HCEC 1CT (cell line): ENCODE measurements around the gene CRY2.
"Not testable (repeated sequence)": the region's sequence is repeated elsewhere in the genome, so short reads cannot be mapped to it uniquely, and the experiment has no call there.

Experiments
- DNase-seq: peaks from one replicate; pipeline ENCODE4 v3.0.0-alpha.2; 2017

The CRY2 gene

GRCh38 chr11:45880772-45881570 is 33.7 kb downstream of the CRY2 start:
- no peak for DNase-seq

DNA sequence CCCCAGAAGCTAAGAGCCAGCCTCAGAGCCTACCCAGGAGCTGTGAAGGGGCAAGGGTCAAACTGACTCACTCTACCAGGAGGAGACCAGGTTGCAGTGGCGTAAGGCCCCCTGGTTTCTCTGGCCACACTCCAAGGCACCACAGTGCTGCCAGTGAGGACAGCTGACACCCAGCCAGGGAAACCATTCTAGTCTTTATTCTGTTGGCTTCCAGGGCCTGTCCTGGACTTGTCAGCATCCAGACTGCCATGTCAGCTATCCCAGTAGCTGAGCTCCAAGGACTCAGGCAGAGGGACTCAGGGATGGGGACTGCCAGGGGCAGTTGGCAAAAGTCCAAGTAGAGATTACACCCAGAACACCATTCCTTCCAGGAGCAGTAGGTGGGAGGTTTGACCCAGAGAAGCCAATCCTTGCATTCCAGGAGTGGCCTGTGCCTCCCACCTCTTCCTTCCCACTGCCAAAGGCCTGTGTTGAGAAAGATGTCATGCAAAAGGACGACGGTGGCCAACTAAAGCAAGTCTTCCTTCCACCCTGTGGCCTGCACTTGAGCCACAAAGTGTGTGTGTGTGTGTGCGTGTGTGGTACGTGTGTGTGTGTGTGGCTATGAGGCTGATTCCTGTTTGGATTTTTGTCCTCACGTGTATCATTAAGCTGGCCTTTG is 34.6 kb downstream of the CRY2 start:
- no peak for DNase-seq

- no peak for DNase-seq
Observed at GRCh38 chr11:45884596-45885185, 37.4 kb downstream of the CRY2 start.

DNA sequence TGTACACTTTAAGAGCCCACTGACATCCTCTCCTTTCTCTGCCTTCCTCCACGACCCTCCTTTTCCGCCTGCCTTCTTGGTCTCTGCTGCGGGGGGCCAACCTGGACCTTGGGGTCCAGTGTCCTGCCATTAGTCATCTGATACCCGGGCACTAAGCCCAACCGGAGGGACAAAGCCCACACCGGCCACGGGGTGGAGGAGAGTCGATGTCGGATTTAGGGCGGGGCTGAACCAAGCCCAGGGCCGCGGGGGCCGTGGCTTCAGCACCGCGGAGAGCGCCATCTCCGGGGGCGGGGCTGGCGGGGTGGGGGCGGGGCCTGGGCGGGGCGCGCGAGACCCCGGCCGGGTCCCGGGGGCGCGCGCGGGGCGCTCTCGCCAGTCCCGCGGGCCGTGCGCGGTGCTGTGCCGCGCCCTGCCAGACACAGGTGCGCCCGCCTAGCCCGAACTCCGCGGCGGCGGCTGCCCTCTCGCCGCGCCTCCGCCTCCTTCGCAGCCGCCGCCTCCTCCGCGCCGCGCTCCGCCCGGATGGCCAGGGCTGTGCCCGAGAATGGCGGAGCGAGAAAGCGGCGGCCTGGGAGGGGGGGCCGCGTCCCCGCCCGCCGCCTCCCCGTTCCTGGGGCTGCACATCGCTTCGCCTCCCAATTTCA is 38.1 kb downstream of the CRY2 start, which contains the start of gene MAPK8IP1:
Gene MAPK8IP1 (plus strand): TSS at position 378 of the 647 bp plus-strand sequence. CDS start 170 bp downstream, at position 548.
- DNase-seq: no peak

DNA sequence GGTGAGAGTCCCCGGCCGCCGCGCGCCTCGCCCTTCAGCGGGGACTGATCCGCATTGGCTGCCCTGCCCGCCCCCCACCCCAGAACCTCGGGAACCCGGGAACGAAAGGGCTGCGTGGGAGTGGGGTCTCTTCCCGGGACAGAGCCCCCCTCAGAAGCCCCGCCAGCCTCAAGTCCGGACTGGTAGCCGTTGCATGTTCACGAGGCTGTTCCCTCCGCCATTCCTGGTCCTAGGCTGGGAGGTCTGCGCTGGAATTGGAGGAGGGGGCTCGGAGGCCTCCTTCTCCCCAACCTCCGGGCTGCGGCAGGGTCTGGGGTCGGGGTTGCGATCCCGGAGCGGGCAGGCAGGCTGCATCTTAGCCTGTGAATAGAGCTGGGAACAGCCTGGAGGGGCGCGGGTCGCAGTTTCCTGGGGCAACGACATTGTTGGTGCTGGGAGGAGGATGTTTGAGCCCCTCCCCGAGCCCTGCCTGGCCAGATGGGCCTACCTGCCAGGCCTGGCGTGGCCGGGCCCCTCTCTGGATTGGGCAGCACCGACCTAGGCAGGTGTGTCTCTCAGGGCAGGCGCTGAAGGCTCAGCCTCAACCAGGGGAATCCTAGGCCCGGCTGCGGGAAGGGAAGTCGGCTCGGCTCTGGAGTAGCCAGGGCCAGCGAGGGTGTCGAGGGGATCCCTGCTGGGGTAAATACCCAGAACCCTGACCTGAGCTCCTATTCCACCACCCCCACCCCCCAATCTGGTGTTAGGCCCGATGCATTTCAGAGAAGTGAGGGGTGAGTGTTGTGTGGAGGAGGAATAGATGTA is 38.8 kb downstream of the CRY2 start:
- no peak for DNase-seq

DNA sequence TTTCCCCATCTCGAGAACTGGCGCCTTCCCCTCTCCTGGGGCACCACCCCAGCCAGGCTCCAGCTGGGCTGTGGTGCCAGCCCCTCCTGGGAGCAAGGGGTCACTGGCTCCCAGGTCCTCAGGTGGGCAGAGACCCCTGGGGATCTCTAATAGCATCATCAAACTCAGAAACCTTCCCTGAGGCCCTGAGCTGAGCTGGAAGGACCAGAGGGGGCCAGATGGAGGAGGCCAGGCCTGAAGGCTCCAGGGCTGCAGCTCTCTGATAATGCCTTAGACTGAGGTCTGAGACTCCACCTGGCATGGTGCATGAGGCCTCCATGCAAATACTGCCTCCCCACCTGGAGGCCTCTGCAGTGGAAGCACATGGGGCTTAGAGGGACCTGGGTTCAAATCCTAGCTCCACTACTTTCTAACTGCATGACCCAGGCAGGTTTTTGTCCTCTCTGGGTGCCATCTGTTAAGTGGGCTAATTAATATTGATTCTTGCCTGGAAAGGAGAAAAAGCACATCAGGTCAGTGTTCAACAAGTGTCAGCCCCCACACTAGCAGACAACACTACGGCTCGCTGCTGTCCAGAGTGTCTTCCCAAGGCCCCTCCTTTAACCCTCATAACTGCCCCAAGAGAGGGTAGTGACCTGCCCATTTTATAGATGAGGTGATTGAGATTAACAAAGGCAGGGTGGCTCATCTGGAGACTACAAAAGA is 39.7 kb downstream of the CRY2 start:
- no peak for DNase-seq

- DNase-seq: no peak
Observed at GRCh38 chr11:45887587-45887986, 40.3 kb downstream of the CRY2 start.

- no peak for DNase-seq
Observed at GRCh38 chr11:45889555-45889954, 42.3 kb downstream of the CRY2 start.

GRCh38 chr11:45889966-45890365 is 42.7 kb downstream of the CRY2 start:
- DNase-seq: no peak

- peak; percentile 10 for DNase-seq
Observed at GRCh38 chr11:45890886-45891550, 43.7 kb downstream of the CRY2 start.

DNA sequence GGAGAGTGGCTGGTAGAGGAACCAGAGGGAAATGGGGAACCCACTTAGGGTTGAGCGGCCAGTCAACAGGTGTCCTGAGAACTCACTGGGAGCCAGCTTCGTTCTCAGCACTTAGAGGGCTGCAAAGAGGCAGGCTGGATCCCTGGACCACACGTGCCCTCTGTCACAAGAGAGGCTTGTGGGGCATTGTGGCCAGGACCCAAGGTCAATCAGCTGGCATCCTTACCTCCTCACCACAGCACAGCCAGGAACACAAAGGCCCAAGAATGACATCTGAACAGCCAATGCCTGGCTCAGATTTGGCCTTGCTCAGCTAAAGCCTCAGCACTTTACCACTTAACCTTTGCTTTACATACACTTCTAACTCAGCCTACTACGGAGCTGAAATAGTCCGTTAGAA is 45.6 kb downstream of the CRY2 start:
- DNase-seq: no peak

DNA sequence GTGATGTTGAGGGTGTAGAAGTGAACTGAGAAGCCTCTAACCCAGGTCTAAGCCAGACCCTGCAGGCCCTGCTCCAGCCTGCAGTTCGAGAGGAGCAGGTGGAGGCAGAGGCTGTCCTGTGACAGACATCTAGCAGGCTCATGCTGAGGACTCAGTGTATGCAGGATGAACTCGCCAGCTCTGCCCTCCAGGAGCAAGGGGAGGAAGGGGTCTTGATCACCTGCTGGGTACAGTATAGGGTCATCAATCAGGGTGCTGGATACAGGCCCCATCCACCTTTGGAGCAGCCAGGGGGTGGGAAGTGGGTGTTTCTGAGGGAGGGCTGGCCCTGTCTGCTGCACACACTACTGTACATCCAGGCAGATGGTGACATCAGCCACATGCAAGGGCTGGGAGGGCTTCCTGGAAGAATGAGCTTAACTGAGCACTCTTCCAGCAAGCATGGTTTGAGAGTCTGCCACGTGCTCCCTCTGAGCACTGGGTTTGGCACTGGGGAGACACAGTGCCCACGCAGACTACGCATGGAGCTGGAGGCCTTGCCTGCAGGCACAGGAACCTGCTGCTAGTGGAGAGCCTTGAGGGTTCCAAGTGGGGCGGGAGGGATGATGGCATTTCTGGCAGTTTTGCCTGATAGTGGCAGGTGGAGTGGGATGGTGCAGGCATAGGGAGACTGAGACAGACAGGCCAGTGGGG is 47.4 kb downstream of the CRY2 start:
- DNase-seq: no peak

DNA sequence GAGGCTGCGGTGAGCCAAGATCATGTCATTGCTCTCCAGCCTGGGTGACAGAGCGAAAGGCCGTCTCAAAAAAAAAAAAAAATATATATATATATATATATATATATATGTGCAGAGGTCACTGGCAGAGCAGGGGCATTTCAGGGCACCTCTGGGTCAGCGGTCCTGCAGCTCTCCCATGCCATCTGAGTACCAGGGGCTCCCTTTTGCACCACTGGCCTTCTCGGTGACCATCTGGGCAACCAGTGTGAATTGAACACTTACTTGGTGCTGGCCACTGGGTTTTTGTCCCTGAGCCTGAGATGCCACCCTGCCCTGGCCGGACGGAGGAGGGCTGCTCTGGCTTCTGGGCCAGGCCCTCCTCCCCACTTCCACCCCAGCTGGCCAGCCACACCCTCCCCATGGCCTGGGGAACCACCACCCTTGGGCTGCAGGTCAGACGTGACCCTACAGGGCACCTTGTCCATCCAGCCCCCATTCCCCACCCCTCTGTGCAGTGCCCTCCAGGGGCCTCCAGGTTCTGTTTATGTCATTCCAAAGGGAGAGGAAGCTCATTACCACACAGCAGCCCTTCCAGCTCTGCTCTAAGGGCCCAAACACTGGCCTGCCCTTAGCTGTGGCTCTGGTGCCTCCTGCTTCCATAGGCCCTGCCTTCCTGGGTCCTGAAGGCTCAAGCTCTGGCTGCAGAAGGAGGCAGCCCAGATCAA is 48.4 kb downstream of the CRY2 start:
- DNase-seq: no peak

DNA sequence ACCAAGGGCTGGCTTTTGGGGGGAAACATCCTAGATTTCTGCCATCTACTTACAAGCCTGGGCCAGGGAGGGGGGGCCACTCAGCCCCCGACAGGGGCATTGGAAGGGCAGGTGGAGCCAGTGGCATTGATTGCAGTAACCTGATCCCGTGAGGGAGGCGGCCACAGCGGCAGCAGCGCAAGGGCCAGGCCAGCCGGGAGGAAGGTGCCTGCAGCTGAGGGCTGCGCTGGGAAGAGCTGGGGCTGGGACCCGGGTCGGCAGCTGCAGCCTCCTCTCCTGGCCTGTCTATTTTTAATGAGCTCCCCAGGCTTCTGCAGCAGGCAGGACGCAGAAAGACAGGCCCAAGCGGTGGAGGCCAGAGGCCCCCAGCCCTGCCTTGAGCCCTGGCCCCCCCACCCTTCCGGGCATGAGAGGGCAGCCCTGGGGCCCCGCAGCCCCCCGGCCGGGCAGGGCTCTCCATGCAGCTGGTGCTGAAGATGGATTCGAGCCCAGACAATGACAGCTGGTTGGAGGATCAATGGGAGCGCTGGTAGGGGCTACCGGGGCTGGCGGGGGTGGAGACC is 49.2 kb downstream of the CRY2 start:
- DNase-seq: no peak

DNA sequence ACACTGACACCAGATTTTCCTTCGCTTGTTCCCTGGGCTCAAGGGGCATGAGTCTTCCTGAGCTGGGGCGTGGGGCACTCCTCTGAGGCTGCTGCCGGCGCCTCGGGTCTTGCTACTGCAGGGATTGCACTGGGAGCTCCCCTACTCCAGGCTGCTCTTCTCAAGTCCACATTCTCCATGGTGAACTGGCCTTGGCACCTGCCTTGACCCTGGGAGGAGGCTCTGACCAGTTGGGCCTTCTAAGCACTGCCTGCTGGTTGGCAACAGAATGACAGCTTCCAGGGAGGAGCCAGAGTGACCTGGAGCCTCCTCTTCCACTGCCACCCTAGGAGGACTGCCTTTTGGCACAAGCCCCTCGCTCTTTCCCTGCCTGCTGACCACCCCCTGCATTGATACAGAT is 50.3 kb downstream of the CRY2 start:
- no peak for DNase-seq

- DNase-seq: no peak
Observed at GRCh38 chr11:45899086-45899447, 51.8 kb downstream of the CRY2 start.

- DNase-seq: peak; percentile 87
Observed at GRCh38 chr11:45899448-45900174, 52.3 kb downstream of the CRY2 start.

DNA sequence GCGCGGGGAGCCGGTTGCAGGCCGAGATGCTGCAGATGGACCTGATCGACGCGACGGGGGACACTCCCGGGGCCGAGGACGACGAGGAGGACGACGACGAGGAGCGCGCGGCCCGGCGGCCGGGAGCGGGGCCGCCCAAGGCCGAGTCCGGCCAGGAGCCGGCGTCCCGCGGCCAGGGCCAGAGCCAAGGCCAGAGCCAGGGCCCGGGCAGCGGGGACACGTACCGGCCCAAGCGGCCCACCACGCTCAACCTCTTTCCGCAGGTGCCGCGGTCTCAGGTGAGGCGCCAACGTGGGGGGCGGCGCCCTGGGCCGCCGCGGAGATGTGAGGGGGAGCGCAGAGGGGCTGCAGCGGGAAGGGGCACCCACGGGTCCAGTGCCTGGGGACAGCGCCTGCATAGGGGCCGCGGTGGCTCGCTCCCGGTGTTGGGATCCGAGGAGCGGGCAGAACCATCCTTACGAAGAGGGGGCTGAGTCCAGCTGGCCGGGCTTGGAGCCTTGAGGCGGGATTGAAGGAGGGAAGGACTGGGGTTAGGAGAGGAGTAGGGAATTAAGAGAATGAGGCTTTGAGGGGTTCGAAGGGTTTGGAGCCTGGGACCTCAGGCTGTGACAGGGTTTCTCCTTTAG is 53.0 kb downstream of the CRY2 start:
- DNase-seq: not testable (repeated sequence)
